A673 (cell line): ENCODE data around the gene LYPD3.

ENCODE experiments used
- CTCF ChIP-seq: fragments of 300-800, 200-600 bp; sonication (generic); conservative IDR thresholded peaks from 2 replicates; pipeline ENCODE4 v1.5.1; 2017; ENCODE audit warnings: low read depth, mild to moderate bottlenecking, antibody characterized with exemption, low read length, moderate library complexity, mixed read lengths
- EZH2 ChIP-seq: fragments of 200-600 bp; sonication (generic); IDR thresholded peaks from 2 replicates; pipeline ENCODE4 v1.6.1; 2017; ENCODE audit warnings: borderline replicate concordance, low read depth, mild to moderate bottlenecking, mixed read lengths, antibody characterized with exemption, low read length; ENCODE audit not compliant: poor library complexity, severe bottlenecking

DNA sequence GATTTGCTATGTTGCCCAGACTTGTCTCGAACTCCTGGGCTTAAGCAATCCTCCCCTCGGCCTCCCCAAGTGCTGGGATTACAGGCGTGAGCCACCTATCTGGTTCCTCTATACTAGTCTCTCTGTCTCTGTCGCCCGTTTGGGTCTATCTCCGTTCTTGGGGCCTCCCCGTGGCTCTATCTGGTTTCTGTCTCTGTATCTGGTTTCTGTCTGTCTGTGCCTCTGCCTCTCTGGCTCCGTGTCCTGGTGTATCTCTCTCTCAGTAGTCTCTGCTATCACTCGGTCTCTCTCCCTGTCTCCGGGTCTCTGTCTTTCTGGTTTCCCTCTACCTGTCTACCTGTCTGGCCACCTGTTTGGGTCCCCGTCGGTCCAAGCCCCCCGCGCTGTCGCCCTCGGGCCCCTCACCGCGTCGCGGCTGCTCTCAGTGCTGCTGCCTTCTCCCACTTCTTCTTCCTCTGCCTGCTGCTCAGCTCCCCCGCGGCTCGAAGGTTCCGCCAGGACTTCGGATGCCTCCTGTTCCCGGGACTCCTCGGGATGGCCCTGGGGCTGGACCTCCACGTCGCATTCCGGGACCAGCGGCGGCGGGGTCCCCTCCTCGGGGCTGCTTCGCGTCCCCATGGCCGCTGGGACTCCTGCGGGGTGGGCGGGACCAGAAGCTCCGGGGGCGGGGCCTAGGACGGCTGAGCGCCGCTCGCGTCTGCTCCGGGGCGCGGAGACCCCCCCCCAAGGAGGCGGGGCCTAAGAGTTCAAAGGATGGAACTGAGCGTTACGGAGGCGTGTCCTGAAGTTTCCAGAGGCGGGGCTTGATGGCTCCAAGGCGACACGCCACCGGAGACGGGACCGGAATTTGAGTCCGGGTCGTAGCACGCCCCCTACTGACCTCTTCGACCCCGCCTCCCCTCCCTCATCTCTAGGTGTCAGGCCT is 38.4 kb upstream of the LYPD3 start:
- TF ChIP-seq CTCF: peak; percentile 44
- TF ChIP-seq EZH2: no peak
